ENCODE measurements around the gene CXCL11. TPM values are rescaled to one million over a fixed set of nuclear protein-coding genes. Genes with fewer than 3 reads are reported as not detected.
A peak's percentile ranks its signal among the peaks of the same experiment; 100 is the strongest.

Gene CXCL11
- total and polyA plus RNA-seq, 7 donors = 0.03 to 0.37 (median 0.15) TPM; not detected in 4

- intact Hi-C loops (cut with DNase I) = no loop called here
- H3K9me3 ChIP-seq = no peaks in the 10 kb centered on the region
- 79 to 82% (median 80%) methylated on average over 1 of the region's 1 CpG for WGBS, 3 donors
- DNase-seq = no peak
- H3K4me1 ChIP-seq = no peaks in the 10 kb centered on the region
- H3K4me3 ChIP-seq = no peak within 1 kb of the TSS
- TF ChIP-seq, protein P1, sequence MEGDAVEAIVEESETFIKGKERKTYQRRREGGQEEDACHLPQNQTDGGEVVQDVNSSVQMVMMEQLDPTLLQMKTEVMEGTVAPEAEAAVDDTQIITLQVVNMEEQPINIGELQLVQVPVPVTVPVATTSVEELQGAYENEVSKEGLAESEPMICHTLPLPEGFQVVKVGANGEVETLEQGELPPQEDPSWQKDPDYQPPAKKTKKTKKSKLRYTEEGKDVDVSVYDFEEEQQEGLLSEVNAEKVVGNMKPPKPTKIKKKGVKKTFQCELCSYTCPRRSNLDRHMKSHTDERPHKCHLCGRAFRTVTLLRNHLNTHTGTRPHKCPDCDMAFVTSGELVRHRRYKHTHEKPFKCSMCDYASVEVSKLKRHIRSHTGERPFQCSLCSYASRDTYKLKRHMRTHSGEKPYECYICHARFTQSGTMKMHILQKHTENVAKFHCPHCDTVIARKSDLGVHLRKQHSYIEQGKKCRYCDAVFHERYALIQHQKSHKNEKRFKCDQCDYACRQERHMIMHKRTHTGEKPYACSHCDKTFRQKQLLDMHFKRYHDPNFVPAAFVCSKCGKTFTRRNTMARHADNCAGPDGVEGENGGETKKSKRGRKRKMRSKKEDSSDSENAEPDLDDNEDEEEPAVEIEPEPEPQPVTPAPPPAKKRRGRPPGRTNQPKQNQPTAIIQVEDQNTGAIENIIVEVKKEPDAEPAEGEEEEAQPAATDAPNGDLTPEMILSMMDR (IDR thresholded peaks at IDR 0.05) = no peak
- no peaks in the 10 kb centered on the region for H3K36me3 ChIP-seq (ENCODE audit: insufficient read depth in 1 of 2, low read depth in 1 of 2)
- no peak within 1 kb of the TSS for H3K27ac ChIP-seq
- ATAC-seq = no peak
- H3K27me3 ChIP-seq (ENCODE audit: insufficient read depth in 3 of 3, low read length in 2 of 3) = peaks cover 0 to 9% (median 0%) of the 10 kb centered on the region in 3 donors
These were observed 28.6 kb downstream of the CXCL11 start, which contains the start of gene CXCL9 for GRCh38 chr4:76007089-76007862. TSS of gene CXCL9 (minus strand) at chr4:76007509. CDS start at chr4:76007449, 60 bp downstream.

DNA sequence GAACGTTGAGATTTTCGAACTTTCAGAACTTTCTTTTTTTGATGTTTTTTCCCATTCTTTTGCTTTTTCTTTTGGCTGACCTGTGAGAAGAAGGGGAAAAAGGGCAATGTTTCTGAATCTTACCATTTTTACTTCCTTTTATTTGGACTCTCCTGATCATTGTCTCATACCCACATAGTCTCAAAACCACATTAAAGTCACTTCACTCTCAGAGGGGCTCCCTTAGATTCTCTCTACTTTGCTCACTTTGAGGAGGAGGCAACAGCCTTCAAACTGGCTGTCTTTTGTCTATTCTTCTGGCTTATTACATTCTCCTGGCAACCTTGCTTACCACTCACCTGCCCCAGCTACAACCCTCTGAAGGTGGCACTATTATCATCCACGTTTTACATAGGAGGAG lies 32.2 kb downstream of the CXCL11 start:
- no peak for DNase-seq
- Histone ChIP-seq H3K27me3 (ENCODE audit: insufficient read depth in 3 of 3, low read length in 2 of 3) (peaks cover 0 to 9% (median 0%) of the 10 kb centered on the region in 3 donors), H3K36me3 (ENCODE audit: insufficient read depth in 1 of 2, low read depth in 1 of 2) (no peaks in the 10 kb centered on the region), H3K27ac (peak overlapping the region; percentile 34), H3K4me1 (no peaks in the 10 kb centered on the region), H3K4me3 (no peak overlapping the region), H3K9me3 (no peaks in the 10 kb centered on the region)
- 80 to 82% (median 82%) methylated on average over 3 of the region's 3 CpGs for WGBS, 3 donors
- no peak for ATAC-seq
- intact Hi-C loops (cut with DNase I) = no loop called here
- TF ChIP-seq, protein P1 (IDR thresholded peaks at IDR 0.05) = no peak

DNA sequence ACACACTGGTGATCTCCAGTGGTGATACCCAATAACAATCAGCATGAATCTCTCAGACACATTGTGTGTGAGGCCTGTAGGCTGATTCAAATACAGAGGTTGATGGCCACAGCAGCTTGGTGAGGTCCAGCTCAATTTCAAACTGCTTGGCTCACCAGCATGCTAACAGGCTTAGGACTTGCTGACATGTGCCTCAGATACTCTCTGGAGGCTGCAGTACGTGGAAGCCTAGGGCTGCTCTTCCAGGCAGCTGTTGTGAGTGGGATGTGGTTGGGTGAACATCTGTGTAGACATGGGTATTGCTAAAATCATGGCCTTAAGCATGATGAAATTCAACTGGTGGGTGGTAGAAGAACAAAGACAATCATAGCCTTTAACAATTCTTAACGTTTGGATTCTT lies 32.8 kb downstream of the CXCL11 start:
- H3K9me3 ChIP-seq = no peaks in the 10 kb centered on the region
- no peaks in the 10 kb centered on the region for H3K36me3 ChIP-seq (ENCODE audit: insufficient read depth in 1 of 2, low read depth in 1 of 2)
- TF ChIP-seq, protein P1 (IDR thresholded peaks at IDR 0.05) = no peak
- H3K27me3 ChIP-seq (ENCODE audit: insufficient read depth in 3 of 3, low read length in 2 of 3) = peaks cover 0 to 9% (median 0%) of the 10 kb centered on the region in 3 donors
- 28 to 51% (median 37%) methylated on average over 2 of the region's 2 CpGs for WGBS, 3 donors
- intact Hi-C loops (cut with DNase I) = no loop called here
- ATAC-seq (peak; percentile 63 to 83 (median 68)), DNase-seq (peak in 1 of 2 donors; percentile 56)
- no peaks in the 10 kb centered on the region for H3K4me1 ChIP-seq
- no peak overlapping the region for H3K27ac ChIP-seq
- H3K4me3 ChIP-seq = no peak overlapping the region

GRCh38 chr4:76002176-76002575 lies 33.7 kb downstream of the CXCL11 start:
- TF ChIP-seq, protein P1 (IDR thresholded peaks at IDR 0.05) = no peak
- Histone ChIP-seq H3K4me1 (no peaks in the 10 kb centered on the region), H3K27ac (peak overlapping the region; percentile 23), H3K36me3 (ENCODE audit: insufficient read depth in 1 of 2, low read depth in 1 of 2) (no peaks in the 10 kb centered on the region), H3K9me3 (no peaks in the 10 kb centered on the region), H3K4me3 (no peak overlapping the region), H3K27me3 (ENCODE audit: insufficient read depth in 3 of 3, low read length in 2 of 3) (peaks cover 0 to 9% (median 0%) of the 10 kb centered on the region in 3 donors)
- ATAC-seq (peak; percentile 39 to 75 (median 58)), DNase-seq (no peak)
- WGBS, 3 donors = 72 to 77% (median 73%) methylated on average over 4 of the region's 4 CpGs
- intact Hi-C loops (cut with DNase I) = no loop called here

Data from psoas muscle (tissue), 8 donors.